HepG2 (cell line): ENCODE measurements around the gene PTGR2. TPM values are rescaled to one million over a fixed set of nuclear protein-coding genes. Genes with fewer than 3 reads are reported as not detected.

Source experiments
- ARNTL ChIP-seq: sonication (generic); formaldehyde crosslinking; IDR thresholded peaks from 2 replicates; pipeline ENCODE4 v1.4.0; 2020; ENCODE audit warnings: mild to moderate bottlenecking, missing genetic modification reagents
- BRD4 ChIP-seq: sonication (generic); formaldehyde crosslinking; IDR thresholded peaks from 2 replicates; pipeline ENCODE4 v1.4.0; 2020; ENCODE audit warnings: missing genetic modification reagents
- FOXA1 ChIP-seq, 2 experiments: fragments of 450-650 bp in 1 of 2; sonication (generic) in 1 of 2; formaldehyde crosslinking in 1 of 2; IDR thresholded peaks; 2 replicates each; pipeline versions ENCODE4 v1.4.0 to v1.6.1; 2016 to 2020; ENCODE audit warnings: missing genetic modification reagents in 1 of 2
- GPN1 ChIP-seq: sonication (generic); formaldehyde crosslinking; IDR thresholded peaks from 2 replicates; pipeline ENCODE4 v1.5.1; 2020; ENCODE audit warnings: missing genetic modification reagents, borderline replicate concordance
- MXD4 ChIP-seq: IDR thresholded peaks from 2 replicates; pipeline ENCODE4 v1.6.1; 2016; ENCODE audit warnings: mild to moderate bottlenecking, missing biosample characterization, missing genetic modification reagents
- MYNN ChIP-seq: sonication (generic); formaldehyde crosslinking; IDR thresholded peaks from 2 replicates; pipeline ENCODE4 v1.4.0; 2020; ENCODE audit warnings: mild to moderate bottlenecking, low read depth, missing genetic modification reagents
- NFKBIZ ChIP-seq: IDR thresholded peaks from 2 replicates; pipeline ENCODE4 v1.6.1; 2018; ENCODE audit warnings: missing genetic modification reagents, missing compliant biosample characterization
- POLR2G ChIP-seq: fragments of 200-400 bp; formaldehyde crosslinking; IDR thresholded peaks from 2 replicates; pipeline ENCODE4 v1.6.1; 2018; ENCODE audit warnings: mild to moderate bottlenecking, low read depth, low read length, moderate library complexity
- SCMH1 ChIP-seq: sonication (generic); formaldehyde crosslinking; IDR thresholded peaks from 2 replicates; pipeline ENCODE4 v1.9.0; 2021; ENCODE audit warnings: missing genetic modification reagents, mild to moderate bottlenecking, borderline replicate concordance
- TOPORS ChIP-seq: sonication (generic); formaldehyde crosslinking; IDR thresholded peaks from 2 replicates; pipeline ENCODE4 v1.8.0; 2023; ENCODE audit warnings: mild to moderate bottlenecking, missing genetic modification reagents
- ZFAT ChIP-seq: sonication (generic); formaldehyde crosslinking; conservative IDR thresholded peaks from 2 replicates; pipeline ENCODE4 v1.8.1; 2023; ENCODE audit warnings: missing genetic modification reagents, inconsistent platforms
- ZKSCAN1 ChIP-seq: fragments of 150-350 bp; IDR thresholded peaks from 2 replicates; pipeline ENCODE4 v1.6.1; 2014; ENCODE audit warnings: low read length
- ZNF230 ChIP-seq: sonication (generic); formaldehyde crosslinking; IDR thresholded peaks from 2 replicates; pipeline ENCODE4 v1.4.0; 2020; ENCODE audit warnings: mild to moderate bottlenecking, missing genetic modification reagents
- ZNF3 ChIP-seq: IDR thresholded peaks from 2 replicates; pipeline ENCODE4 v1.7.0; 2017; ENCODE audit warnings: inconsistent platforms
- ZNF430 ChIP-seq: sonication (generic); formaldehyde crosslinking; IDR thresholded peaks from 2 replicates; pipeline ENCODE4 v1.9.0; 2021; ENCODE audit warnings: mild to moderate bottlenecking, missing genetic modification reagents
- ZNF510 ChIP-seq: sonication (generic); formaldehyde crosslinking; IDR thresholded peaks from 2 replicates; pipeline ENCODE4 v1.4.0; 2020; ENCODE audit warnings: low read depth, mild to moderate bottlenecking, missing genetic modification reagents
- ZNF547 ChIP-seq: sonication (generic); formaldehyde crosslinking; IDR thresholded peaks from 2 replicates; pipeline ENCODE4 v1.5.1; 2020; ENCODE audit warnings: mild to moderate bottlenecking, missing genetic modification reagents
- ZNF572 ChIP-seq: sonication (generic); formaldehyde crosslinking; IDR thresholded peaks from 2 replicates; pipeline ENCODE4 v1.5.1; 2020; ENCODE audit warnings: mild to moderate bottlenecking, missing genetic modification reagents
- ZNF777 ChIP-seq: sonication (generic); formaldehyde crosslinking; IDR thresholded peaks from 2 replicates; pipeline ENCODE4 v1.4.0; 2020; ENCODE audit warnings: missing genetic modification reagents
- ZNF788 ChIP-seq: sonication (generic); formaldehyde crosslinking; IDR thresholded peaks from 2 replicates; pipeline ENCODE4 v1.5.0; 2020; ENCODE audit warnings: mild to moderate bottlenecking, missing genetic modification reagents, borderline replicate concordance
- polyA plus RNA-seq, 8 experiments: library from polyadenylated mRNA; depleted of rRNA in 3 of 8; stranded (reverse) in 7 of 8; unstranded in 1 of 8; fragments of >200 nt; fragmentation: Illumina TruSeq in 4 of 8; extraction: Trizol in 4 of 8; gene quantifications; 2 replicates each; pipeline versions ENCODE4 v1.2.1 to v1.2.3, GENCODE V29; 2011 to 2016; ENCODE audit warnings: low read depth in 4 of 8, missing spikeins in 1 of 8, mixed read lengths in 1 of 8; ENCODE audit not compliant: insufficient read depth in 1 of 8
- total RNA-seq, 5 experiments: library from RNA; depleted of rRNA; stranded (reverse); fragments of >200 nt; fragmentation: Illumina TruSeq; extraction: Trizol; gene quantifications; 2 replicates each; pipeline ENCODE4 v1.2.3, GENCODE V29; 2016; ENCODE audit warnings: low read depth in 1 of 5
- TF ChIP-seq, protein P1 (sequence below): sonication (generic); formaldehyde crosslinking; IDR thresholded peaks from 2 replicates; pipeline ENCODE4 v1.4.0; 2020; ENCODE audit warnings: missing genetic modification reagents
- TF ChIP-seq, protein P2 (sequence below): sonication (generic); formaldehyde crosslinking; IDR thresholded peaks from 2 replicates; pipeline ENCODE4 v1.9.0; 2021; ENCODE audit warnings: missing genetic modification reagents, borderline replicate concordance
- TF ChIP-seq, protein P3 (sequence below): sonication (generic); formaldehyde crosslinking; IDR thresholded peaks from 2 replicates; pipeline ENCODE4 v1.9.0; 2021; ENCODE audit warnings: missing genetic modification reagents, mild to moderate bottlenecking, borderline replicate concordance

The PTGR2 gene
- total and polyA plus RNA-seq, 2 of the 13 experiments (the other 11 are each of a cell fraction or from before 2014, with no cell fraction given) = 3.0 to 4.3 TPM

- no peak for TF ChIP-seq ZNF430 (CRISPR knock-in tag)
- TF ChIP-seq, protein P1, sequence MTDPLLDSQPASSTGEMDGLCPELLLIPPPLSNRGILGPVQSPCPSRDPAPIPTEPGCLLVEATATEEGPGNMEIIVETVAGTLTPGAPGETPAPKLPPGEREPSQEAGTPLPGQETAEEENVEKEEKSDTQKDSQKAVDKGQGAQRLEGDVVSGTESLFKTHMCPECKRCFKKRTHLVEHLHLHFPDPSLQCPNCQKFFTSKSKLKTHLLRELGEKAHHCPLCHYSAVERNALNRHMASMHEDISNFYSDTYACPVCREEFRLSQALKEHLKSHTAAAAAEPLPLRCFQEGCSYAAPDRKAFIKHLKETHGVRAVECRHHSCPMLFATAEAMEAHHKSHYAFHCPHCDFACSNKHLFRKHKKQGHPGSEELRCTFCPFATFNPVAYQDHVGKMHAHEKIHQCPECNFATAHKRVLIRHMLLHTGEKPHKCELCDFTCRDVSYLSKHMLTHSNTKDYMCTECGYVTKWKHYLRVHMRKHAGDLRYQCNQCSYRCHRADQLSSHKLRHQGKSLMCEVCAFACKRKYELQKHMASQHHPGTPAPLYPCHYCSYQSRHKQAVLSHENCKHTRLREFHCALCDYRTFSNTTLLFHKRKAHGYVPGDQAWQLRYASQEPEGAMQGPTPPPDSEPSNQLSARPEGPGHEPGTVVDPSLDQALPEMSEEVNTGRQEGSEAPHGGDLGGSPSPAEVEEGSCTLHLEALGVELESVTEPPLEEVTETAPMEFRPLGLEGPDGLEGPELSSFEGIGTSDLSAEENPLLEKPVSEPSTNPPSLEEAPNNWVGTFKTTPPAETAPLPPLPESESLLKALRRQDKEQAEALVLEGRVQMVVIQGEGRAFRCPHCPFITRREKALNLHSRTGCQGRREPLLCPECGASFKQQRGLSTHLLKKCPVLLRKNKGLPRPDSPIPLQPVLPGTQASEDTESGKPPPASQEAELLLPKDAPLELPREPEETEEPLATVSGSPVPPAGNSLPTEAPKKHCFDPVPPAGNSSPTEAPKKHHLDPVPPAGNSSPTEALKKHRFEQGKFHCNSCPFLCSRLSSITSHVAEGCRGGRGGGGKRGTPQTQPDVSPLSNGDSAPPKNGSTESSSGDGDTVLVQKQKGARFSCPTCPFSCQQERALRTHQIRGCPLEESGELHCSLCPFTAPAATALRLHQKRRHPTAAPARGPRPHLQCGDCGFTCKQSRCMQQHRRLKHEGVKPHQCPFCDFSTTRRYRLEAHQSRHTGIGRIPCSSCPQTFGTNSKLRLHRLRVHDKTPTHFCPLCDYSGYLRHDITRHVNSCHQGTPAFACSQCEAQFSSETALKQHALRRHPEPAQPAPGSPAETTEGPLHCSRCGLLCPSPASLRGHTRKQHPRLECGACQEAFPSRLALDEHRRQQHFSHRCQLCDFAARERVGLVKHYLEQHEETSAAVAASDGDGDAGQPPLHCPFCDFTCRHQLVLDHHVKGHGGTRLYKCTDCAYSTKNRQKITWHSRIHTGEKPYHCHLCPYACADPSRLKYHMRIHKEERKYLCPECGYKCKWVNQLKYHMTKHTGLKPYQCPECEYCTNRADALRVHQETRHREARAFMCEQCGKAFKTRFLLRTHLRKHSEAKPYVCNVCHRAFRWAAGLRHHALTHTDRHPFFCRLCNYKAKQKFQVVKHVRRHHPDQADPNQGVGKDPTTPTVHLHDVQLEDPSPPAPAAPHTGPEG (CRISPR knock-in tag) = no peak
- TF ChIP-seq ZNF547 (CRISPR knock-in tag) = no peak
- no peak for TF ChIP-seq ZNF3 (CRISPR knock-in tag)
- no peak for TF ChIP-seq ZFAT
- TF ChIP-seq, protein P2, sequence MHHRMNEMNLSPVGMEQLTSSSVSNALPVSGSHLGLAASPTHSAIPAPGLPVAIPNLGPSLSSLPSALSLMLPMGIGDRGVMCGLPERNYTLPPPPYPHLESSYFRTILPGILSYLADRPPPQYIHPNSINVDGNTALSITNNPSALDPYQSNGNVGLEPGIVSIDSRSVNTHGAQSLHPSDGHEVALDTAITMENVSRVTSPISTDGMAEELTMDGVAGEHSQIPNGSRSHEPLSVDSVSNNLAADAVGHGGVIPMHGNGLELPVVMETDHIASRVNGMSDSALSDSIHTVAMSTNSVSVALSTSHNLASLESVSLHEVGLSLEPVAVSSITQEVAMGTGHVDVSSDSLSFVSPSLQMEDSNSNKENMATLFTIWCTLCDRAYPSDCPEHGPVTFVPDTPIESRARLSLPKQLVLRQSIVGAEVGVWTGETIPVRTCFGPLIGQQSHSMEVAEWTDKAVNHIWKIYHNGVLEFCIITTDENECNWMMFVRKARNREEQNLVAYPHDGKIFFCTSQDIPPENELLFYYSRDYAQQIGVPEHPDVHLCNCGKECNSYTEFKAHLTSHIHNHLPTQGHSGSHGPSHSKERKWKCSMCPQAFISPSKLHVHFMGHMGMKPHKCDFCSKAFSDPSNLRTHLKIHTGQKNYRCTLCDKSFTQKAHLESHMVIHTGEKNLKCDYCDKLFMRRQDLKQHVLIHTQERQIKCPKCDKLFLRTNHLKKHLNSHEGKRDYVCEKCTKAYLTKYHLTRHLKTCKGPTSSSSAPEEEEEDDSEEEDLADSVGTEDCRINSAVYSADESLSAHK (CRISPR knock-in tag) = no peak
- no peak for TF ChIP-seq ZKSCAN1
- no peak for TF ChIP-seq ZNF510 (CRISPR knock-in tag)
- no peak for TF ChIP-seq TOPORS (CRISPR knock-in tag)
- no peak for TF ChIP-seq NFKBIZ
- TF ChIP-seq ZNF230 (CRISPR knock-in tag) = no peak
- TF ChIP-seq, protein P3, sequence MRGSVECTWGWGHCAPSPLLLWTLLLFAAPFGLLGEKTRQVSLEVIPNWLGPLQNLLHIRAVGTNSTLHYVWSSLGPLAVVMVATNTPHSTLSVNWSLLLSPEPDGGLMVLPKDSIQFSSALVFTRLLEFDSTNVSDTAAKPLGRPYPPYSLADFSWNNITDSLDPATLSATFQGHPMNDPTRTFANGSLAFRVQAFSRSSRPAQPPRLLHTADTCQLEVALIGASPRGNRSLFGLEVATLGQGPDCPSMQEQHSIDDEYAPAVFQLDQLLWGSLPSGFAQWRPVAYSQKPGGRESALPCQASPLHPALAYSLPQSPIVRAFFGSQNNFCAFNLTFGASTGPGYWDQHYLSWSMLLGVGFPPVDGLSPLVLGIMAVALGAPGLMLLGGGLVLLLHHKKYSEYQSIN (CRISPR knock-in tag) = no peak
- no peak for TF ChIP-seq POLR2G
- TF ChIP-seq ZNF777 = no peak
- TF ChIP-seq BRD4 (CRISPR knock-in tag) = no peak
- no peak for TF ChIP-seq MXD4 (CRISPR knock-in tag)
- no peak for TF ChIP-seq ZNF572 (CRISPR knock-in tag)
- TF ChIP-seq ZNF788 (CRISPR knock-in tag) = no peak
- no peak for TF ChIP-seq MYNN (CRISPR knock-in tag)
- no peak for TF ChIP-seq ARNTL
- no peak for TF ChIP-seq GPN1 (CRISPR knock-in tag)
- TF ChIP-seq SCMH1 (CRISPR knock-in tag) = no peak
- TF ChIP-seq FOXA1 (IDR thresholded peaks at IDR 0.05) = no peak
- no peak for TF ChIP-seq FOXA1 (CRISPR knock-in tag; IDR thresholded peaks at IDR 0.05)
Observed at GRCh38 chr14:73825551-73826188, 26.0 kb upstream of the PTGR2 start (continued).
